Neural cell (in vitro differentiated cells): ENCODE measurements around the gene USP25. TPM values are rescaled to one million over a fixed set of nuclear protein-coding genes. Genes with fewer than 3 reads are reported as not detected.

Experiments
- H2AFZ ChIP-seq: fragments of 200-600, 300-800 bp; sonication (generic), shearing (Covaris generic); 2 replicates; pipeline ENCODE4 v1.6.0; 2014; ENCODE audit warnings: low read depth, mild to moderate bottlenecking, antibody characterized with exemption, low read length, moderate library complexity
- H3F3A ChIP-seq: fragments of 200-600 bp; shearing (Covaris generic); 2 replicates; pipeline ENCODE4 v1.6.1; 2016; ENCODE audit warnings: mild to moderate bottlenecking, moderate library complexity, mixed read lengths, antibody characterized with exemption, low read length; ENCODE audit not compliant: insufficient read depth, poor library complexity, severe bottlenecking
- H3K27ac ChIP-seq: fragments of 200-600, 300-800 bp; sonication (generic), shearing (Covaris generic); 2 replicates; pipeline ENCODE4 v1.5.1; 2014; ENCODE audit warnings: mild to moderate bottlenecking, low read length, moderate library complexity
- H3K27me3 ChIP-seq: fragments of 300-800, 200-600 bp; sonication (generic), shearing (Covaris generic); 2 replicates; pipeline ENCODE4 v1.6.0; 2014; ENCODE audit warnings: mild to moderate bottlenecking, low read depth, low read length, moderate library complexity; ENCODE audit not compliant: insufficient read depth
- H3K36me3 ChIP-seq: fragments of 300-800, 200-600 bp; sonication (generic), shearing (Covaris generic); 2 replicates; pipeline ENCODE4 v1.5.1; 2014; ENCODE audit warnings: mild to moderate bottlenecking, antibody characterized with exemption, low read length, moderate library complexity; ENCODE audit not compliant: insufficient read depth
- H3K4me2 ChIP-seq: fragments of 300-800, 200-600 bp; sonication (generic), shearing (Covaris generic); 2 replicates; pipeline ENCODE4 v1.6.0; 2014; ENCODE audit warnings: mild to moderate bottlenecking, low read length
- H3K4me3 ChIP-seq: fragments of 300-800, 200-600 bp; sonication (generic), shearing (Covaris generic); 2 replicates; pipeline ENCODE4 v1.5.1; 2014; ENCODE audit warnings: mild to moderate bottlenecking, low read length, moderate library complexity
- H3K79me2 ChIP-seq: fragments of 200-600 bp; shearing (Covaris generic); replicated peaks from 2 replicates; pipeline ENCODE4 v1.6.0; 2014; ENCODE audit warnings: mild to moderate bottlenecking, low read length, moderate library complexity; ENCODE audit not compliant: insufficient read depth
- H3K9ac ChIP-seq: fragments of 300-800, 200-600 bp; sonication (generic), shearing (Covaris generic); 2 replicates; pipeline ENCODE4 v1.6.1; 2016; ENCODE audit warnings: mild to moderate bottlenecking, low read length, mixed read lengths
- H3K9me2 ChIP-seq: fragments of 200-600 bp; shearing (Covaris generic); 2 replicates; pipeline ENCODE4 v1.6.1; 2016; ENCODE audit warnings: mild to moderate bottlenecking, low read length, mixed read lengths; ENCODE audit not compliant: insufficient read depth
- H3K9me3 ChIP-seq: fragments of 200-600, 300-800 bp; sonication (generic), shearing (Covaris generic); 2 replicates; pipeline ENCODE4 v1.6.1; 2016; ENCODE audit warnings: mild to moderate bottlenecking, mixed run types, low read length, moderate library complexity, mixed read lengths
- H4K20me1 ChIP-seq: fragments of 200-600 bp; shearing (Covaris generic); 2 replicates; pipeline ENCODE4 v1.6.1; 2016; ENCODE audit warnings: mild to moderate bottlenecking, mixed run types; ENCODE audit not compliant: insufficient read depth
- EP300 ChIP-seq: fragments of 450-650 bp; conservative IDR thresholded peaks from 2 replicates; pipeline ENCODE4 v1.6.1; 2014; ENCODE audit warnings: antibody characterized with exemption, mild to moderate bottlenecking, moderate library complexity; ENCODE audit not compliant: poor library complexity, severe bottlenecking
- EZH2 ChIP-seq: fragments of 200-600, 300-800 bp; shearing (Covaris generic), sonication (generic); IDR thresholded peaks from 2 replicates; pipeline ENCODE4 v1.6.1; 2014; ENCODE audit warnings: antibody characterized with exemption, low read length, borderline replicate concordance, mild to moderate bottlenecking; ENCODE audit not compliant: insufficient read depth, poor library complexity, severe bottlenecking
- MXI1 ChIP-seq: fragments of 450-650 bp; conservative IDR thresholded peaks from 2 replicates; pipeline ENCODE4 v1.6.1; 2014; ENCODE audit warnings: antibody characterized with exemption, mild to moderate bottlenecking; ENCODE audit not compliant: poor library complexity, severe bottlenecking
- POLR2AphosphoS5 ChIP-seq: IDR thresholded peaks from 2 replicates; pipeline ENCODE4 v1.6.1; 2012
- RAD21 ChIP-seq: fragments of 450-650 bp; conservative IDR thresholded peaks from 2 replicates; pipeline ENCODE4 v1.6.1; 2014; ENCODE audit warnings: antibody characterized with exemption, mild to moderate bottlenecking, moderate library complexity
- REST ChIP-seq: IDR thresholded peaks from 2 replicates; pipeline ENCODE4 v1.6.1; 2012; ENCODE audit warnings: borderline replicate concordance
- SMC3 ChIP-seq: fragments of 450-650 bp; conservative IDR thresholded peaks from 2 replicates; pipeline ENCODE4 v1.6.1; 2014; ENCODE audit warnings: antibody characterized with exemption, mild to moderate bottlenecking, moderate library complexity; ENCODE audit not compliant: poor library complexity
- TAF1 ChIP-seq: IDR thresholded peaks from 2 replicates; pipeline ENCODE4 v1.6.1; 2012; ENCODE audit warnings: low read depth
- polyA plus RNA-seq: library from polyadenylated mRNA; depleted of rRNA; stranded (reverse); fragments of >200 nt; gene quantifications from 2 replicates; pipeline ENCODE4 v1.2.3, GENCODE V29; 2014
- TF ChIP-seq, protein P1 (sequence below): fragments of 450-650 bp; IDR thresholded peaks from 2 replicates; pipeline ENCODE4 v1.5.1; 2014; ENCODE audit warnings: antibody characterized with exemption, mild to moderate bottlenecking, moderate library complexity; ENCODE audit not compliant: poor library complexity, severe bottlenecking

USP25 gene
- polyA plus RNA-seq, 1 donor from 2014 or later: 19.2 TPM

- Histone ChIP-seq H3K4me3 (no peak overlapping the region), H2AFZ (no peak overlapping the region), H3K79me2 (no peaks in the 10 kb centered on the region), H3K27me3 (no peaks in the 10 kb centered on the region), H3K4me2 (no peak overlapping the region), H3K9ac (no peak overlapping the region), H3K27ac (no peak overlapping the region), H4K20me1 (no peaks in the 10 kb centered on the region), H3F3A (no peaks in the 10 kb centered on the region), H3K9me2 (no peaks in the 10 kb centered on the region), H3K9me3 (no peaks in the 10 kb centered on the region), H3K36me3 (no peaks in the 10 kb centered on the region)
- TF ChIP-seq MXI1 (no peak), EZH2 (no peak), REST (no peak), RAD21 (no peak), EP300 (no peak), POLR2AphosphoS5 (no peak), SMC3 (no peak), TAF1 (no peak)
- TF ChIP-seq, protein P1, sequence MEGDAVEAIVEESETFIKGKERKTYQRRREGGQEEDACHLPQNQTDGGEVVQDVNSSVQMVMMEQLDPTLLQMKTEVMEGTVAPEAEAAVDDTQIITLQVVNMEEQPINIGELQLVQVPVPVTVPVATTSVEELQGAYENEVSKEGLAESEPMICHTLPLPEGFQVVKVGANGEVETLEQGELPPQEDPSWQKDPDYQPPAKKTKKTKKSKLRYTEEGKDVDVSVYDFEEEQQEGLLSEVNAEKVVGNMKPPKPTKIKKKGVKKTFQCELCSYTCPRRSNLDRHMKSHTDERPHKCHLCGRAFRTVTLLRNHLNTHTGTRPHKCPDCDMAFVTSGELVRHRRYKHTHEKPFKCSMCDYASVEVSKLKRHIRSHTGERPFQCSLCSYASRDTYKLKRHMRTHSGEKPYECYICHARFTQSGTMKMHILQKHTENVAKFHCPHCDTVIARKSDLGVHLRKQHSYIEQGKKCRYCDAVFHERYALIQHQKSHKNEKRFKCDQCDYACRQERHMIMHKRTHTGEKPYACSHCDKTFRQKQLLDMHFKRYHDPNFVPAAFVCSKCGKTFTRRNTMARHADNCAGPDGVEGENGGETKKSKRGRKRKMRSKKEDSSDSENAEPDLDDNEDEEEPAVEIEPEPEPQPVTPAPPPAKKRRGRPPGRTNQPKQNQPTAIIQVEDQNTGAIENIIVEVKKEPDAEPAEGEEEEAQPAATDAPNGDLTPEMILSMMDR: no peak
Observed at GRCh38 chr21:15688016-15688415, 41.8 kb upstream of the USP25 start.

GRCh38 chr21:15688809-15689208, 41.0 kb upstream of the USP25 start:
- TF ChIP-seq TAF1: no peak
- no peak for TF ChIP-seq RAD21
- no peak for TF ChIP-seq SMC3
- TF ChIP-seq, protein P1: no peak
- TF ChIP-seq POLR2AphosphoS5: no peak
- no peak for TF ChIP-seq EZH2
- no peak for TF ChIP-seq MXI1
- TF ChIP-seq EP300: no peak
- no peak for TF ChIP-seq REST

More at GRCh38 chr21:15688809-15689208, 41.0 kb upstream of the USP25 start:
- Histone ChIP-seq H2AFZ (no peak overlapping the region), H3K4me3 (no peak overlapping the region), H3K9me3 (no peaks in the 10 kb centered on the region), H3K4me2 (no peak overlapping the region), H3K27me3 (no peaks in the 10 kb centered on the region), H3K27ac (no peak overlapping the region), H4K20me1 (no peaks in the 10 kb centered on the region), H3K36me3 (no peaks in the 10 kb centered on the region), H3K9ac (no peak overlapping the region), H3F3A (no peaks in the 10 kb centered on the region), H3K79me2 (no peaks in the 10 kb centered on the region), H3K9me2 (no peaks in the 10 kb centered on the region)
